Neural progenitor cell (in vitro differentiated cells): ENCODE measurements around the gene PIERCE2.
"Not testable (repeated sequence)": the region's sequence is repeated elsewhere in the genome, so short reads cannot be mapped to it uniquely, and the experiment has no call there.

ENCODE experiments used
- CTCF ChIP-seq: fragments of 200-600 bp; sonication (generic); IDR thresholded peaks from 2 replicates; pipeline ENCODE4 v1.5.1; 2017; ENCODE audit warnings: antibody characterized with exemption, mild to moderate bottlenecking
- EZH2 ChIP-seq: fragments of 200-600 bp; sonication (generic); IDR thresholded peaks from 2 replicates; pipeline ENCODE4 v1.6.1; 2017; ENCODE audit warnings: antibody characterized with exemption, mild to moderate bottlenecking, moderate library complexity
- EZH2phosphoT487 ChIP-seq: fragments of 200-600 bp; sonication (generic); IDR thresholded peaks from 2 replicates; pipeline ENCODE4 v1.6.1; 2017; ENCODE audit warnings: antibody characterized with exemption

DNA sequence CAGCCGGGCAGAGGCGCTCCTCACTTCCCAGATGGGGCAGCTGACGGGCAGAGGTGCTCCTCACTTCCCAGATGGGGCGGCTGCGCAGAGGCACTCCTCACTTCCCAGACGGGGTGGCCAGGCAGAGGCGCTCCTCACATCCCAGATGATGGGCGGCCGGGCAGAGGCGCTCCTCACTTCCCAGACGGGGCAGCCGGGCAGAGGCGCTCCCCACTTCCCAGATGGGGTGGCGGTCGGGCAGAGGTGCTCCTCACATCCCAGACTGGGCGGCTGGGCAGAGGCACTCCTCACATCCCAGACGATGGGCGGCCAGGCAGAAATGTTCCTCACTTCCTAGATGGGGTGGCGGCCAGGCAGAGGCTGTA, 38.7 kb downstream of the PIERCE2 start:
- TF ChIP-seq CTCF, EZH2phosphoT487, EZH2: not testable (repeated sequence)
